ENCODE measurements around the gene FAM236A. TPM values are rescaled to one million over a fixed set of nuclear protein-coding genes. Genes with fewer than 3 reads are reported as not detected.
"Not testable (repeated sequence)": the region's sequence is repeated elsewhere in the genome, so short reads cannot be mapped to it uniquely, and the experiment has no call there.

FAM236A gene
- total RNA-seq = not detected
- long read RNA-seq = 0 reads

GRCh38 chrX:72937906-72938305 is at the start of gene FAM236A:
TSS of gene FAM236A (plus strand) at chrX:72938206. CDS start at chrX:72938263, 57 bp downstream.
- H3K27me3 ChIP-seq (ENCODE audit: low read depth); H3K4me3 ChIP-seq; DNase-seq; intact Hi-C loops (cut with micrococcal nuclease); H3K27ac ChIP-seq (replicated peaks); H3K9me3 ChIP-seq (replicated peaks); H3K36me3 ChIP-seq; H3K4me1 ChIP-seq: not testable (repeated sequence)

GRCh38 chrX:72889740-72890139 is 48.3 kb upstream of the FAM236A start:
- H3K4me1 ChIP-seq; H3K36me3 ChIP-seq; DNase-seq; H3K4me3 ChIP-seq; H3K9me3 ChIP-seq (replicated peaks); H3K27ac ChIP-seq (replicated peaks); intact Hi-C loops (cut with micrococcal nuclease); H3K27me3 ChIP-seq (ENCODE audit: low read depth): not testable (repeated sequence)

- H3K27ac ChIP-seq (replicated peaks); DNase-seq; H3K36me3 ChIP-seq; H3K27me3 ChIP-seq (ENCODE audit: low read depth); H3K4me3 ChIP-seq; intact Hi-C loops (cut with micrococcal nuclease); H3K9me3 ChIP-seq (replicated peaks); H3K4me1 ChIP-seq: not testable (repeated sequence)
Observed at GRCh38 chrX:72912315-72912714, 25.7 kb upstream of the FAM236A start, which contains the start of gene FAM236C. TSS of gene FAM236C (plus strand) at chrX:72912615. CDS start at chrX:72912715, 100 bp downstream.

- H3K36me3 ChIP-seq; H3K27ac ChIP-seq (replicated peaks); DNase-seq: not testable (repeated sequence)
Observed at GRCh38 chrX:72916096-72916495, 21.9 kb upstream of the FAM236A start.

GRCh38 chrX:72932283-72932682 is 5.7 kb upstream of the FAM236A start:
- H3K4me3 ChIP-seq; H3K9me3 ChIP-seq (replicated peaks); H3K27ac ChIP-seq (replicated peaks); H3K4me1 ChIP-seq; H3K36me3 ChIP-seq; DNase-seq; intact Hi-C loops (cut with micrococcal nuclease); H3K27me3 ChIP-seq (ENCODE audit: low read depth): not testable (repeated sequence)

More at GRCh38 chrX:72916096-72916495, 21.9 kb upstream of the FAM236A start:
- H3K9me3 ChIP-seq (replicated peaks); H3K4me1 ChIP-seq; H3K27me3 ChIP-seq (ENCODE audit: low read depth); intact Hi-C loops (cut with micrococcal nuclease); H3K4me3 ChIP-seq: not testable (repeated sequence)

DNA sequence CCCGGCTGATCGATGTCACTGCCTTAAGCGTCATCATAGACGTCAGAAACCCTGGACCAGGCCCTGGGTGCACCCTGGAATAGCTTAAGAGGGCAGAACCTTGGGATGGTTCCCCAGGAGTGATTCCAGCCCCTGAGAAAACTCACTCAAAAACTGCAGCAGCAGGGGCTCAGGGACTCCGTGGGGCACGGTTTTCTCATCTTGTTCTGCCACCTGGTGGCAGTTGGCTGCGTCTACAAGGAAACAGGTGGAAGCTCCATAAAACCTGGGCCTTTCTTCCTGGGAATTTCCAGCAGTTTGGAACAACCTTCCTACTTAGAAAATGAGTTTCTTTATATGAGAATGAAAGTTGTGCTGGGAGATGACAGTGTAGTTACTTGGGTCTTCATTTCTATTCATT is 1.6 kb upstream of the FAM236A start:
- DNase-seq; H3K9me3 ChIP-seq (replicated peaks); H3K27ac ChIP-seq (replicated peaks); intact Hi-C loops (cut with micrococcal nuclease); H3K36me3 ChIP-seq; H3K27me3 ChIP-seq (ENCODE audit: low read depth); H3K4me1 ChIP-seq; H3K4me3 ChIP-seq: not testable (repeated sequence)

- H3K27me3 ChIP-seq (ENCODE audit: low read depth); H3K4me3 ChIP-seq; H3K4me1 ChIP-seq; intact Hi-C loops (cut with micrococcal nuclease); H3K27ac ChIP-seq (replicated peaks); H3K36me3 ChIP-seq; DNase-seq; H3K9me3 ChIP-seq (replicated peaks): not testable (repeated sequence)
Observed at GRCh38 chrX:72936882-72937455, 1.0 kb upstream of the FAM236A start.

- H3K36me3 ChIP-seq; intact Hi-C loops (cut with micrococcal nuclease); H3K4me1 ChIP-seq; H3K27ac ChIP-seq (replicated peaks); H3K9me3 ChIP-seq (replicated peaks); H3K4me3 ChIP-seq; DNase-seq; H3K27me3 ChIP-seq (ENCODE audit: low read depth): not testable (repeated sequence)
Observed at GRCh38 chrX:72942272-72942671, 4.3 kb downstream of the FAM236A start.

- DNase-seq; H3K27ac ChIP-seq (replicated peaks); intact Hi-C loops (cut with micrococcal nuclease): not testable (repeated sequence)
Observed at GRCh38 chrX:72943035-72943818, 5.2 kb downstream of the FAM236A start.

DNA sequence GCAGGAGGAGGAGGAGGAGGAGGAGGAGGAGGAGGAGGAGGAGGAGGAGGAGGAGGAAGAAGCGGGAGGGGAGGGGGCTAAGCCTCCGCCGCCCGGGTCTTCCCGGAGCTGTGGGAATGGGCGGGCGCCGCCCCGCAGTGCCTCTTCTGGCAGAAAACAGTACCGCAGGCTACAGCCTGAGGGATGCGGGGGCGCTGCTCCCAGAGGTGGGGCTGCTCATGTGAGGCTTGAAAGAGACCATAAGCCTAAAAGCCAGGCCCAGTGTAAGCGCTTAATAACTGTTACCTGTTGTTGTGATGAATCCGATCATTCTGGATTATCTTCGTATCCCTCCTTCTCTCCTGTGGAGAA is 5.8 kb downstream of the FAM236A start, which contains the start of gene DMRTC1:
DMRTC1 (minus strand) TSS at position 19 of the 351 bp plus-strand sequence. CDS start 68,143 bp downstream, outside the sequence.
- intact Hi-C loops (cut with micrococcal nuclease); H3K4me3 ChIP-seq; H3K4me1 ChIP-seq; H3K27ac ChIP-seq (replicated peaks); H3K27me3 ChIP-seq (ENCODE audit: low read depth); H3K36me3 ChIP-seq; DNase-seq; H3K9me3 ChIP-seq (replicated peaks): not testable (repeated sequence)

More at GRCh38 chrX:72943035-72943818, 5.2 kb downstream of the FAM236A start:
- not testable (repeated sequence) for H3K4me3 ChIP-seq; H3K4me1 ChIP-seq; H3K27me3 ChIP-seq (ENCODE audit: low read depth); H3K36me3 ChIP-seq; H3K9me3 ChIP-seq (replicated peaks)

DNA sequence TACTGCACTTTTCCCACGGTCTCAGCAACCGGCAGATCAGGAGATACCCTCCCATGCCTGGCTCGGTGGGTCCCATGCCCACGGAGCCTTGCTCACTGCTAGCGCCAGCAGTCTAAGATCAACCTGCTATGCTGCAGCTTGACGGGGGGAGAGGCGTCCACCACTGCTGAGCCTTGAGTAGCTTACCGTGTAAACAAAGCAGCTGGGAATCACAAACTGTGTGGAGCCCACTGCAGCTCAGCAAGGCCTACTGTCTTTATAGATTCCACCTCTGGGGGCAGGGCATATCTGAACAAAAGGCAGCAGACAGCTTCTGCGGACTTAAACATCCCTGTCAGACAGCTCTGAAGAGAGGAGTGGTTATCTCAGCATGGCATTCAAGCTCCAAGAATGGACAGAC is 22.0 kb downstream of the FAM236A start:
- DNase-seq; H3K9me3 ChIP-seq (replicated peaks); H3K4me3 ChIP-seq; H3K27me3 ChIP-seq (ENCODE audit: low read depth); H3K4me1 ChIP-seq; H3K27ac ChIP-seq (replicated peaks); H3K36me3 ChIP-seq; intact Hi-C loops (cut with micrococcal nuclease): not testable (repeated sequence)

DNA sequence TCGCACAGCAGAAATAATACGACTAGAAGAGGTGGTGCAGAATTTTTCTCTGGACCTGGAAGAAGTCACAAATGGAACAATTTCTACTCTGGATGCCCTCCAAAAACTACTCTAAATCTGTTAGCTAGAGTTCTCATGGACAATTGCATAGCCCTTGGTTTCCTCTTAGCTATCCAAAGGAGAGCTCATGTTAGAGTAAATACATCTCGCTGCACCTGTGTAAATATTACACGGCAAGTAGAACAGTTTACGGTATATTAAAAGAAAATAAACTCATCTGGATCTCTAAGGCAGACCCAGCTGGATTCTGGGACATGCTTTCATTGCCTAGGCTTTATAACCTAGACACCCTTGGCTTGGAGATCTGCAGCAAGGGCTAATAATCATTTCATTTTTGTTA is 33.9 kb downstream of the FAM236A start:
- H3K9me3 ChIP-seq (replicated peaks); H3K36me3 ChIP-seq; H3K4me1 ChIP-seq; DNase-seq; H3K4me3 ChIP-seq; H3K27ac ChIP-seq (replicated peaks); H3K27me3 ChIP-seq (ENCODE audit: low read depth); intact Hi-C loops (cut with micrococcal nuclease): not testable (repeated sequence)

DNA sequence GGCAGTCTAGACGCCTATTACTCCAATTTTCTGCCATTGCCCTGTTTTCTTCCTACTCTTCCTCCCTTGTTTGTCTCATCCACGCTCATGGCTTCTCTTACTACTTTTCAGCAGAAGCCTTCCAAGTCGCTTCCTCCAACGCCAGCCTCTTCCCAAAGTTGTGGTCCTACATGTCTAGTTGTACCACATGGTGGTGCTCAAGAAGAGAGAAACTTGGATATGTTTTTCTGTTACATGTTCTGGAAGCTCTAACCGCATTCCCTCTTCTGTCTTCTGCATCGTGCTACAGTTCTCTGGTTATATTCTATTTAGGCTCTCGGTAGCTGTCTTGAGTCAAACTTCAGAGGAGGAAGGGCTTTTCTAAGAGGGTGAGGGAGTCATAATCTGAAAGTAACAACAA is 36.9 kb downstream of the FAM236A start:
- H3K4me1 ChIP-seq; intact Hi-C loops (cut with micrococcal nuclease); DNase-seq; H3K27ac ChIP-seq (replicated peaks); H3K4me3 ChIP-seq; H3K9me3 ChIP-seq (replicated peaks); H3K27me3 ChIP-seq (ENCODE audit: low read depth); H3K36me3 ChIP-seq: not testable (repeated sequence)

GRCh38 chrX:72980894-72981469 is 43.0 kb downstream of the FAM236A start:
- DNase-seq = not testable (repeated sequence)

More at GRCh38 chrX:72980894-72981469, 43.0 kb downstream of the FAM236A start:
- H3K27ac ChIP-seq (replicated peaks); H3K9me3 ChIP-seq (replicated peaks); H3K36me3 ChIP-seq; H3K4me3 ChIP-seq; H3K4me1 ChIP-seq; H3K27me3 ChIP-seq (ENCODE audit: low read depth); intact Hi-C loops (cut with micrococcal nuclease): not testable (repeated sequence)

Measured in left ventricle myocardium inferior (tissue), 1 donor.